Fibroblast of pulmonary artery (primary cell): ENCODE measurements around the gene KIF26B.

Experiments used
- DNase-seq: peaks from one replicate; pipeline ENCODE4 v3.0.0-alpha.2; 2010; ENCODE audit warnings: low read depth
- H3K4me3 ChIP-seq: replicated peaks from 2 replicates; pipeline ENCODE4 v1.5.1; 2011; ENCODE audit warnings: low read depth, mild to moderate bottlenecking, control low read depth, low read length, moderate library complexity
- TF ChIP-seq, protein P1 (sequence below): IDR thresholded peaks from 2 replicates; pipeline ENCODE4 v1.5.1; 2011; ENCODE audit warnings: mild to moderate bottlenecking, control low read depth, low read length, inconsistent platforms; ENCODE audit errors: missing control alignments

KIF26B gene

DNA sequence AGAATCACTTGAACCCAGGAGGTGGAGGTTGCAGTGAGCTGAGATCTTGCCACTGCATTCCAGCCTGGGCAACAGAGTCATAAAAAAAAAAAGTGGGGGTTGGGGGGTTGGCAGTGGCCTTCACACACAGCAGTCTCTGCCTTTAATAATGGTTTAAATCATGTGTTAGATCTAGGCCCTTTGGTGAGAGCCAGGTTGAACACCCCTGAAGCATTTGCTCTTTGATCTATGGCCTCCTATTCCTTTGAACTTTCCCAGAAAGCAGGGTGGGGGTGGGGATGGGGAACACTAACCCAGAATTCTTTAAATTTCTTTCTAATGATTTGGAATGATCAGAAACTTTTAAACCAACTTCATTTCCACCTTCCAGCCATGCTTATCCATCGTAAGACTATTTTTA is 313.0 kb downstream of the KIF26B start:
- no peak for DNase-seq
- TF ChIP-seq, protein P1, sequence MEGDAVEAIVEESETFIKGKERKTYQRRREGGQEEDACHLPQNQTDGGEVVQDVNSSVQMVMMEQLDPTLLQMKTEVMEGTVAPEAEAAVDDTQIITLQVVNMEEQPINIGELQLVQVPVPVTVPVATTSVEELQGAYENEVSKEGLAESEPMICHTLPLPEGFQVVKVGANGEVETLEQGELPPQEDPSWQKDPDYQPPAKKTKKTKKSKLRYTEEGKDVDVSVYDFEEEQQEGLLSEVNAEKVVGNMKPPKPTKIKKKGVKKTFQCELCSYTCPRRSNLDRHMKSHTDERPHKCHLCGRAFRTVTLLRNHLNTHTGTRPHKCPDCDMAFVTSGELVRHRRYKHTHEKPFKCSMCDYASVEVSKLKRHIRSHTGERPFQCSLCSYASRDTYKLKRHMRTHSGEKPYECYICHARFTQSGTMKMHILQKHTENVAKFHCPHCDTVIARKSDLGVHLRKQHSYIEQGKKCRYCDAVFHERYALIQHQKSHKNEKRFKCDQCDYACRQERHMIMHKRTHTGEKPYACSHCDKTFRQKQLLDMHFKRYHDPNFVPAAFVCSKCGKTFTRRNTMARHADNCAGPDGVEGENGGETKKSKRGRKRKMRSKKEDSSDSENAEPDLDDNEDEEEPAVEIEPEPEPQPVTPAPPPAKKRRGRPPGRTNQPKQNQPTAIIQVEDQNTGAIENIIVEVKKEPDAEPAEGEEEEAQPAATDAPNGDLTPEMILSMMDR = no peak

GRCh38 chr1:245469006-245469405 is 314.2 kb downstream of the KIF26B start:
- TF ChIP-seq, protein P1 = no peak
- H3K4me3 ChIP-seq = no peak overlapping the region
- DNase-seq = no peak

More for the DNA sequence above, 313.0 kb downstream of the KIF26B start:
- no peak overlapping the region for H3K4me3 ChIP-seq

- H3K4me3 ChIP-seq = no peak overlapping the region
- DNase-seq = no peak
- TF ChIP-seq, protein P1 = no peak
Measured at GRCh38 chr1:245469734-245470133, 314.9 kb downstream of the KIF26B start.

DNA sequence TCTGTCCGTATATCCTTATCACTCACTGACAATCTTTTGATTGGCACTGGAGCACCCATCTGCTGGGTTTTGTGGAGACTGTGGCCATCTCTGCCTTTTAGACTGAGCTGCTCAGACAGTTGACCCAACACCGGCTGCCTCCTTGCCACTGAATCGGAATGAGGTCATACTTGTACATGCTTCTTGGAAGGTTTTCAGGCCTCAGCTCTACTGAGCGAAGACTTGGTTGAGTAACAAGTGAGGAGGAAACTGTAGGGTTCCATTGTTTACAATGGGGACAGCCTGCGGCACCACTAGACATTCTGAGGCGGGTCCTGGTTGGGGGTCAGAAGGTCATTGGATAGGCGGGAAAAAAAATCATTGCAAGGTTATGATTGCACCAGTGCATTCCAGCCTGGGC is 320.3 kb downstream of the KIF26B start:
- H3K4me3 ChIP-seq = no peak overlapping the region
- TF ChIP-seq, protein P1 = no peak
- peak; percentile 18 for DNase-seq

DNA sequence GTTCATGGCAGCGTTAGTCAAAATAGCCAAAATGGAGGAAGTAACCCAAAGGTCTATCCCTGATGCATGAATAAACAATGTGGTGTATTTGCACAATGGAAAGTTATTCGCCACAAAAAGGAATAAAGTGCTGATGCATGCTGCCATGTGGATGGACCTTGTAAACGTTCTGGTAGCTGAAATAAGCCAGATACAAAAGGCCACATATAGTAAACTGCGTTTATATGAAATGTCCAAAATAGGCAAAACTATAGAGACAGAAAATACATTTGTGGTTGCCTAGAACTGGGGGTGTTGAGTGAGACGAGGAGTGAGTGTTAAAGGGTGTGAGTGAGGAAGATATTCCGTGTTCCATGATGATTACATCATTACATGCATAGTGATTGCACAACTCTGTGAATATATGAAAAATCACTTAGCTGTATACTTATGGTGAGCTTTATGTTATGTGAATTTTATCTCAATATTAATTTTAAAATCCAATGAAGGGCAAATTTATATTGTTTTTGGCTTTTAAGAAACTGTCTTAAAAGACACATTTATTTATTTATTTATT is 321.3 kb downstream of the KIF26B start:
- DNase-seq = no peak
- TF ChIP-seq, protein P1 = no peak
- no peak overlapping the region for H3K4me3 ChIP-seq

DNA sequence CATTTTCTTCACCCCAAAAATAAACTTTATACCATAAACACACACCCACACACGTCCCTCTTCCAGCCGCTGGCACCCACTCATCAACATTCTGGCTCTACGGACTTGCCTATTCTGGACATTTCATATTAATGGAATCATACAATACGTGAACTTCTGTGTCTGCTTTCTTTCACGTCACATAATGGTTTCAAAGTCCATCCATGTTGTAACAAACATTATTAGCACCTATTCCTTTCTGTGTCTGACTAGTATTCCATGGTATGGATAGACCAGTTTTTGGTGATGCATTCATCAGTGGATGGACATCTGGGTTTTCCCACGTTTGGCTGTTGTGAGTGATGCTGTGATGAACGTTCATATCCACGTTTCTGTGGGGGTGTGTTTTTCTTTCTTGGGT is 323.2 kb downstream of the KIF26B start:
- no peak for DNase-seq
- no peak overlapping the region for H3K4me3 ChIP-seq
- TF ChIP-seq, protein P1 = no peak

GRCh38 chr1:245480393-245481120 is 325.8 kb downstream of the KIF26B start:
- DNase-seq = no peak
- no peak overlapping the region for H3K4me3 ChIP-seq
- TF ChIP-seq, protein P1 = no peak
